WTC11 (cell line): ENCODE measurements around the gene SLC24A4. TPM values are rescaled to one million over a fixed set of nuclear protein-coding genes. Genes with fewer than 3 reads are reported as not detected.

ENCODE experiments used
- ATAC-seq: fragments of 200-7000 bp; cut with Tn5 transposase; 2 replicates; pipeline ENCODE4 v1.10.0; 2021; ENCODE audit warnings: mild to moderate bottlenecking, moderate library complexity
- CTCF ChIA-PET: fragments of 300-600 bp; sonication (Branson Sonifier 250); formaldehyde crosslinking; loops from one replicate; lab custom pipeline; 2021; ENCODE audit warnings: antibody characterized with exemption; lab: Charles Lee
- POLR2A ChIA-PET: fragments of 350-600 bp; sonication (Branson Sonifier 250); formaldehyde crosslinking; loops from one replicate; lab custom pipeline; 2021; ENCODE audit warnings: antibody characterized with exemption; lab: Charles Lee
- DNase-seq: peaks from one replicate; pipeline ENCODE4 v3.0.0; 2021; ENCODE audit warnings: low spot score
- H3K27ac Mint-ChIP-seq: 2 replicates; pipeline ENCODE4 v1.8.0; 2021; ENCODE audit warnings: mixed read lengths
- H3K27me3 Mint-ChIP-seq: 2 replicates; pipeline ENCODE4 v1.8.0; 2021; ENCODE audit warnings: low read depth, mild to moderate bottlenecking, moderate library complexity, mixed read lengths
- H3K36me3 Mint-ChIP-seq: 2 replicates; pipeline ENCODE4 v1.8.0; 2021; ENCODE audit warnings: mixed read lengths
- H3K4me1 Mint-ChIP-seq: 2 replicates; pipeline ENCODE4 v1.8.0; 2022; ENCODE audit warnings: mixed read lengths
- H3K4me3 Mint-ChIP-seq: 2 replicates; pipeline ENCODE4 v1.8.0; 2021; ENCODE audit warnings: mild to moderate bottlenecking, moderate library complexity, mixed read lengths
- H3K9me3 Mint-ChIP-seq: 2 replicates; pipeline ENCODE4 v1.8.0; 2021; ENCODE audit warnings: mixed read lengths
- ARID4B ChIP-seq: sonication (generic); formaldehyde crosslinking; IDR thresholded peaks from 2 replicates; pipeline ENCODE4 v1.8.0; 2023; ENCODE audit warnings: missing genetic modification reagents, mild to moderate bottlenecking, borderline replicate concordance
- ATF3 ChIP-seq: sonication (generic); formaldehyde crosslinking; conservative IDR thresholded peaks from 2 replicates; pipeline ENCODE4 v1.8.1; 2022; ENCODE audit warnings: mild to moderate bottlenecking, missing genetic modification reagents
- GABPB1 ChIP-seq: sonication (generic); formaldehyde crosslinking; IDR thresholded peaks from 2 replicates; pipeline ENCODE4 v1.8.1; 2023; ENCODE audit warnings: mild to moderate bottlenecking, missing genetic modification reagents
- MLX ChIP-seq: sonication (generic); formaldehyde crosslinking; IDR thresholded peaks from 2 replicates; pipeline ENCODE4 v1.8.1; 2023; ENCODE audit warnings: mild to moderate bottlenecking, missing genetic modification reagents, moderate library complexity
- NFYB ChIP-seq: sonication (generic); formaldehyde crosslinking; conservative IDR thresholded peaks from 2 replicates; pipeline ENCODE4 v1.8.0; 2022; ENCODE audit warnings: low read depth, missing genetic modification reagents
- TCF7 ChIP-seq: sonication (generic); formaldehyde crosslinking; IDR thresholded peaks from 2 replicates; pipeline ENCODE4 v1.8.0; 2022; ENCODE audit warnings: mild to moderate bottlenecking, low read depth, missing genetic modification reagents, moderate library complexity
- ZNF219 ChIP-seq: sonication (generic); formaldehyde crosslinking; IDR thresholded peaks from 2 replicates; pipeline ENCODE4 v1.8.0; 2023; ENCODE audit warnings: missing genetic modification reagents, mild to moderate bottlenecking, borderline replicate concordance
- ZNF263 ChIP-seq: sonication (generic); formaldehyde crosslinking; IDR thresholded peaks from 2 replicates; pipeline ENCODE4 v1.8.1; 2022; ENCODE audit warnings: low read depth, mild to moderate bottlenecking, moderate library complexity, missing genetic modification reagents
- ZNF317 ChIP-seq: sonication (generic); formaldehyde crosslinking; IDR thresholded peaks from 2 replicates; pipeline ENCODE4 v1.8.1; 2023; ENCODE audit warnings: low read depth, mild to moderate bottlenecking, moderate library complexity, missing genetic modification reagents, borderline replicate concordance
- ZNF396 ChIP-seq: fragments of 250-450 bp; sonication (Bioruptor Pico); IDR thresholded peaks from 2 replicates; pipeline ENCODE4 v1.8.0; 2021; ENCODE audit warnings: mild to moderate bottlenecking, moderate library complexity, borderline replicate concordance
- ZNF532 ChIP-seq: fragments of 250-450 bp; sonication (Bioruptor Pico); IDR thresholded peaks from 2 replicates; pipeline ENCODE4 v1.9.0; 2021; ENCODE audit warnings: mild to moderate bottlenecking, borderline replicate concordance
- total RNA-seq: library from RNA; stranded (reverse); gene quantifications from 3 replicates; pipeline ENCODE4 v1.2.3, GENCODE V29; 2021
- TF ChIP-seq, protein P1 (sequence below): fragments of 250-450 bp; sonication (Bioruptor Pico); IDR thresholded peaks from 2 replicates; pipeline ENCODE4 v2.1.2; 2022; ENCODE audit warnings: mild to moderate bottlenecking, moderate library complexity
- TF ChIP-seq, protein P2 (sequence below): fragments of 200-600 bp; IDR thresholded peaks from 2 replicates; pipeline ENCODE4 v1.8.0; 2022; ENCODE audit warnings: antibody characterized with exemption
- TF ChIP-seq, protein P3 (sequence below): fragments of 250-450 bp; sonication (Bioruptor Pico); IDR thresholded peaks from 2 replicates; pipeline ENCODE4 v1.8.0; 2021; ENCODE audit warnings: mild to moderate bottlenecking

Gene SLC24A4
- total RNA-seq, 1 experiment from 2014 or later = 0.90 TPM

DNA sequence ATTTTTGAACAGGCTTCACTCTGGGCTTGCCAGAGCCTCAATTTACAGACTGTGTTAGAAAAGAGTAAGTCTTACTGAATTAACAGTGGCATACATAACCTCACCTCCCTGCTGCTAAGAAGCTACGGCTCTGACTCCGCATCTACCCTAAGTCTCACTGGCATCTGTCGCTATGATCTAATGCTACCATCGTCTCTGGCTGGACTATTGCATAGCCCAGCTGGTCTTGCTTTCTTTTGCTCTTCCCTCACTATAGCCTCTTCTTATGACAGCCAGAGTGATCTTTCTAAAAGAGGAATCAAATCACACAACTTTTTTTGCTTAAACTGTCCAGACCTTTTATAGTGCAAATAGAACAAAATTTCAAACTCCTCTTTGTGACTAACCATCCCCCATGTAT lies 81.1 kb downstream of the SLC24A4 start:
- Mint-ChIP-seq H3K4me1 (peaks cover 51% of the 10 kb centered on the region), H3K27ac (no peak overlapping the region), H3K4me3 (no peak overlapping the region), H3K27me3 (peaks cover 11% of the 10 kb centered on the region), H3K9me3 (peaks cover 36% of the 10 kb centered on the region), H3K36me3 (peaks cover 30% of the 10 kb centered on the region)
- no peak for ATAC-seq
- TF ChIP-seq, protein P1, sequence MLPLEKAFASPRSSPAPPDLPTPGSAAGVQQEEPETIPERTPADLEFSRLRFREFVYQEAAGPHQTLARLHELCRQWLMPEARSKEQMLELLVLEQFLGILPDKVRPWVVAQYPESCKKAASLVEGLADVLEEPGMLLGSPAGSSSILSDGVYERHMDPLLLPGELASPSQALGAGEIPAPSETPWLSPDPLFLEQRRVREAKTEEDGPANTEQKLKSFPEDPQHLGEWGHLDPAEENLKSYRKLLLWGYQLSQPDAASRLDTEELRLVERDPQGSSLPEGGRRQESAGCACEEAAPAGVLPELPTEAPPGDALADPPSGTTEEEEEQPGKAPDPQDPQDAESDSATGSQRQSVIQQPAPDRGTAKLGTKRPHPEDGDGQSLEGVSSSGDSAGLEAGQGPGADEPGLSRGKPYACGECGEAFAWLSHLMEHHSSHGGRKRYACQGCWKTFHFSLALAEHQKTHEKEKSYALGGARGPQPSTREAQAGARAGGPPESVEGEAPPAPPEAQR (CRISPR knock-in tag) = no peak
- TF ChIP-seq TCF7 (CRISPR knock-in tag) = no peak
- no peak for TF ChIP-seq ZNF263
- TF ChIP-seq ZNF532 (CRISPR knock-in tag) = no peak
- TF ChIP-seq MLX (CRISPR knock-in tag) = no peak
- TF ChIP-seq ARID4B = no peak
- TF ChIP-seq, protein P2, sequence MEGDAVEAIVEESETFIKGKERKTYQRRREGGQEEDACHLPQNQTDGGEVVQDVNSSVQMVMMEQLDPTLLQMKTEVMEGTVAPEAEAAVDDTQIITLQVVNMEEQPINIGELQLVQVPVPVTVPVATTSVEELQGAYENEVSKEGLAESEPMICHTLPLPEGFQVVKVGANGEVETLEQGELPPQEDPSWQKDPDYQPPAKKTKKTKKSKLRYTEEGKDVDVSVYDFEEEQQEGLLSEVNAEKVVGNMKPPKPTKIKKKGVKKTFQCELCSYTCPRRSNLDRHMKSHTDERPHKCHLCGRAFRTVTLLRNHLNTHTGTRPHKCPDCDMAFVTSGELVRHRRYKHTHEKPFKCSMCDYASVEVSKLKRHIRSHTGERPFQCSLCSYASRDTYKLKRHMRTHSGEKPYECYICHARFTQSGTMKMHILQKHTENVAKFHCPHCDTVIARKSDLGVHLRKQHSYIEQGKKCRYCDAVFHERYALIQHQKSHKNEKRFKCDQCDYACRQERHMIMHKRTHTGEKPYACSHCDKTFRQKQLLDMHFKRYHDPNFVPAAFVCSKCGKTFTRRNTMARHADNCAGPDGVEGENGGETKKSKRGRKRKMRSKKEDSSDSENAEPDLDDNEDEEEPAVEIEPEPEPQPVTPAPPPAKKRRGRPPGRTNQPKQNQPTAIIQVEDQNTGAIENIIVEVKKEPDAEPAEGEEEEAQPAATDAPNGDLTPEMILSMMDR = no peak
- TF ChIP-seq ZNF219 = no peak
- TF ChIP-seq NFYB (CRISPR knock-in tag) = no peak
- TF ChIP-seq ZNF396 = no peak
- TF ChIP-seq GABPB1 (CRISPR knock-in tag) = no peak
- TF ChIP-seq ZNF317 (CRISPR knock-in tag) = no peak
- TF ChIP-seq, protein P3, sequence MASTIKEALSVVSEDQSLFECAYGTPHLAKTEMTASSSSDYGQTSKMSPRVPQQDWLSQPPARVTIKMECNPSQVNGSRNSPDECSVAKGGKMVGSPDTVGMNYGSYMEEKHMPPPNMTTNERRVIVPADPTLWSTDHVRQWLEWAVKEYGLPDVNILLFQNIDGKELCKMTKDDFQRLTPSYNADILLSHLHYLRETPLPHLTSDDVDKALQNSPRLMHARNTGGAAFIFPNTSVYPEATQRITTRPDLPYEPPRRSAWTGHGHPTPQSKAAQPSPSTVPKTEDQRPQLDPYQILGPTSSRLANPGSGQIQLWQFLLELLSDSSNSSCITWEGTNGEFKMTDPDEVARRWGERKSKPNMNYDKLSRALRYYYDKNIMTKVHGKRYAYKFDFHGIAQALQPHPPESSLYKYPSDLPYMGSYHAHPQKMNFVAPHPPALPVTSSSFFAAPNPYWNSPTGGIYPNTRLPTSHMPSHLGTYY = no peak
- no peak for TF ChIP-seq ATF3 (CRISPR knock-in tag)
- ChIA-PET POLR2A (no interaction called here), CTCF (no interaction called here)
- DNase-seq = no peak
